HepG2 (cell line): ENCODE measurements around the gene GEMIN2. TPM values are rescaled to one million over a fixed set of nuclear protein-coding genes. Genes with fewer than 3 reads are reported as not detected.

Experiments used
- CEBPZ ChIP-seq: IDR thresholded peaks from 2 replicates; pipeline ENCODE4 v1.6.1; 2012; ENCODE audit warnings: low read length, improper control_type of control experiment
- CREM ChIP-seq, 2 experiments: sonication (generic) in 1 of 2; formaldehyde crosslinking in 1 of 2; IDR thresholded peaks; 2 replicates each; pipeline versions ENCODE4 v1.4.0 to v1.6.1; 2016 to 2020; ENCODE audit warnings: antibody characterized with exemption in 1 of 2, mild to moderate bottlenecking in 1 of 2, missing genetic modification reagents in 1 of 2
- ELF4 ChIP-seq: sonication (generic); formaldehyde crosslinking; IDR thresholded peaks from 2 replicates; pipeline ENCODE4 v1.5.0; 2020; ENCODE audit warnings: missing genetic modification reagents, mild to moderate bottlenecking, moderate library complexity, borderline replicate concordance
- IKZF5 ChIP-seq: IDR thresholded peaks from 2 replicates; pipeline ENCODE4 v1.6.1; 2018; ENCODE audit warnings: missing genetic modification reagents, mild to moderate bottlenecking, missing compliant biosample characterization
- MTF2 ChIP-seq: sonication (generic); formaldehyde crosslinking; IDR thresholded peaks from 2 replicates; pipeline ENCODE4 v1.5.0; 2020; ENCODE audit warnings: missing genetic modification reagents, borderline replicate concordance
- MYNN ChIP-seq: sonication (generic); formaldehyde crosslinking; IDR thresholded peaks from 2 replicates; pipeline ENCODE4 v1.4.0; 2020; ENCODE audit warnings: mild to moderate bottlenecking, low read depth, missing genetic modification reagents
- NKX3-1 ChIP-seq: sonication (generic); formaldehyde crosslinking; IDR thresholded peaks from 2 replicates; pipeline ENCODE4 v1.5.0; 2020; ENCODE audit warnings: missing genetic modification reagents
- POLR2A ChIP-seq, 2 experiments: IDR thresholded peaks; 2 replicates each; pipeline ENCODE4 v1.6.1; 2011; ENCODE audit warnings: low read depth in 2 of 2, low read length in 2 of 2, mild to moderate bottlenecking in 1 of 2, moderate library complexity in 1 of 2; ENCODE audit not compliant: insufficient read depth in 1 of 2
- REST ChIP-seq, 2 experiments: IDR thresholded peaks; 2 replicates each; pipeline ENCODE4 v1.6.1; 2011 to 2012; ENCODE audit warnings: low read length in 2 of 2, borderline replicate concordance in 1 of 2, low read depth in 1 of 2, mild to moderate bottlenecking in 1 of 2, moderate library complexity in 1 of 2
- SMAD9 ChIP-seq: sonication (generic); formaldehyde crosslinking; IDR thresholded peaks from 2 replicates; pipeline ENCODE4 v1.5.1; 2020; ENCODE audit warnings: mild to moderate bottlenecking, missing genetic modification reagents
- SMC3 ChIP-seq: IDR thresholded peaks from 2 replicates; pipeline ENCODE4 v1.6.1; 2011; ENCODE audit warnings: low read length, improper control_type of control experiment
- SNAPC2 ChIP-seq: sonication (generic); formaldehyde crosslinking; IDR thresholded peaks from 2 replicates; pipeline ENCODE4 v1.8.1; 2022; ENCODE audit warnings: mild to moderate bottlenecking, missing genetic modification reagents
- ZNF280D ChIP-seq: sonication (generic); formaldehyde crosslinking; IDR thresholded peaks from 2 replicates; pipeline ENCODE4 v1.5.1; 2020; ENCODE audit warnings: mild to moderate bottlenecking, missing genetic modification reagents
- ZNF343 ChIP-seq: sonication (generic); formaldehyde crosslinking; IDR thresholded peaks from 2 replicates; pipeline ENCODE4 v1.4.0; 2020; ENCODE audit warnings: mild to moderate bottlenecking, missing genetic modification reagents
- ZNF441 ChIP-seq: sonication (generic); formaldehyde crosslinking; IDR thresholded peaks from 2 replicates; pipeline ENCODE4 v1.7.0; 2021; ENCODE audit warnings: missing genetic modification reagents, borderline replicate concordance
- ZNF709 ChIP-seq: sonication (generic); formaldehyde crosslinking; IDR thresholded peaks from 2 replicates; pipeline ENCODE4 v1.5.0; 2020; ENCODE audit warnings: mild to moderate bottlenecking, missing genetic modification reagents
- polyA plus RNA-seq, 8 experiments: library from polyadenylated mRNA; depleted of rRNA in 3 of 8; stranded (reverse) in 7 of 8; unstranded in 1 of 8; fragments of >200 nt; fragmentation: Illumina TruSeq in 4 of 8; extraction: Trizol in 4 of 8; gene quantifications; 2 replicates each; pipeline versions ENCODE4 v1.2.1 to v1.2.3, GENCODE V29; 2011 to 2016; ENCODE audit warnings: low read depth in 4 of 8, missing spikeins in 1 of 8, mixed read lengths in 1 of 8; ENCODE audit not compliant: insufficient read depth in 1 of 8
- total RNA-seq, 5 experiments: library from RNA; depleted of rRNA; stranded (reverse); fragments of >200 nt; fragmentation: Illumina TruSeq; extraction: Trizol; gene quantifications; 2 replicates each; pipeline ENCODE4 v1.2.3, GENCODE V29; 2016; ENCODE audit warnings: low read depth in 1 of 5

Gene GEMIN2
- total and polyA plus RNA-seq, 2 of the 13 experiments (the other 11 are each of a cell fraction or from before 2014, with no cell fraction given), result 54.8 to 110 TPM

GRCh38 chr14:39102969-39103957 lies 10.9 kb upstream of the GEMIN2 start, which contains the start of gene SEC23A (continued):
- no peak for TF ChIP-seq CEBPZ
- TF ChIP-seq IKZF5 (CRISPR knock-in tag), result peak; percentile 99
- peak; percentile 60 for TF ChIP-seq ZNF709 (CRISPR knock-in tag)
- TF ChIP-seq NKX3-1 (CRISPR knock-in tag), result no peak; the same call in 1 of the 2 replicates
- TF ChIP-seq ZNF441 (CRISPR knock-in tag), result peak; percentile 3; the same call in 1 of the 2 replicates
- peak in 1 of 2 experiments; percentile 81; a peak in 2 of 4 replicates for TF ChIP-seq REST (IDR thresholded peaks at IDR 0.05; ENCODE audit: borderline replicate concordance in 1 of 2, low read depth in 1 of 2, low read length in 2 of 2)
- no peak for TF ChIP-seq SMC3
- peak; percentile 98 for TF ChIP-seq SNAPC2
- peak; percentile 90 to 92 for TF ChIP-seq POLR2A (IDR thresholded peaks at IDR 0.05; ENCODE audit: insufficient read depth in 1 of 2, low read depth in 2 of 2, low read length in 2 of 2)
- peak; percentile 61 for TF ChIP-seq CREM (IDR thresholded peaks at IDR 0.05)
- TF ChIP-seq CREM (CRISPR knock-in tag; IDR thresholded peaks at IDR 0.05), result peak; percentile 78
- peak; percentile 90 for TF ChIP-seq SMAD9 (CRISPR knock-in tag)
- peak; percentile 89; the same call in 1 of the 2 replicates for TF ChIP-seq MTF2 (CRISPR knock-in tag)
- peak; percentile 100 for TF ChIP-seq ELF4 (CRISPR knock-in tag)
- peak; percentile 95; the same call in 1 of the 2 replicates for TF ChIP-seq MYNN (CRISPR knock-in tag)
- peak; percentile 95 for TF ChIP-seq ZNF343
- peak; percentile 87; the same call in 1 of the 2 replicates for TF ChIP-seq ZNF280D (CRISPR knock-in tag)
